ENCODE results near the gene HLX. TPM values are rescaled to one million over a fixed set of nuclear protein-coding genes. Genes with fewer than 3 reads are reported as not detected.

Gene HLX
- total RNA-seq, 2 experiments from 2014 or later, result 0.19 TPM; not detected in 1

GRCh38 chr1:220893701-220894024, 14.4 kb downstream of the HLX start:
- POLR2A ChIA-PET, result no interaction called here

GRCh38 chr1:220894025-220894923, 15.0 kb downstream of the HLX start:
- no peaks in the 10 kb centered on the region for H3K9me3 Mint-ChIP-seq
- ChIA-PET CTCF (no interaction called here), POLR2A (no interaction called here)
- H3K4me1 Mint-ChIP-seq (ENCODE audit: low read depth), result peaks cover 10% of the 10 kb centered on the region
- peaks cover 56% of the 10 kb centered on the region for H3K27me3 Mint-ChIP-seq
- no peak for DNase-seq
- H3K4me3 Mint-ChIP-seq, result no peak overlapping the region
- intact Hi-C loops (cut with micrococcal nuclease), result no loop called here
- no peaks in the 10 kb centered on the region for H3K36me3 Mint-ChIP-seq
- H3K27ac Mint-ChIP-seq, result no peak overlapping the region

More at GRCh38 chr1:220893701-220894024, 14.4 kb downstream of the HLX start:
- DNase-seq, result no peak
- Mint-ChIP-seq H3K27ac (no peak overlapping the region), H3K27me3 (peaks cover 62% of the 10 kb centered on the region), H3K4me1 (ENCODE audit: low read depth) (peaks cover 10% of the 10 kb centered on the region), H3K9me3 (no peaks in the 10 kb centered on the region), H3K36me3 (no peaks in the 10 kb centered on the region), H3K4me3 (no peak overlapping the region)
- CTCF ChIA-PET, result no interaction called here
- intact Hi-C loops (cut with micrococcal nuclease), result loop anchor here (2.0 kb wide), 1 partner anchor 15 kb away; the partner anchor contains the start of gene HLX

- Mint-ChIP-seq H3K4me1 (ENCODE audit: low read depth) (peaks cover 10% of the 10 kb centered on the region), H3K27me3 (peaks cover 50% of the 10 kb centered on the region), H3K27ac (no peak overlapping the region), H3K9me3 (no peaks in the 10 kb centered on the region), H3K36me3 (no peaks in the 10 kb centered on the region), H3K4me3 (no peak overlapping the region)
- ChIA-PET CTCF (no interaction called here), POLR2A (no interaction called here)
- no peak for DNase-seq
- intact Hi-C loops (cut with micrococcal nuclease), result no loop called here
Measured at GRCh38 chr1:220894924-220895256, 15.6 kb downstream of the HLX start.

GRCh38 chr1:220895412-220895946, 16.2 kb downstream of the HLX start:
- H3K9me3 Mint-ChIP-seq, result no peaks in the 10 kb centered on the region
- intact Hi-C loops (cut with micrococcal nuclease), result no loop called here
- DNase-seq, result no peak
- peaks cover 10% of the 10 kb centered on the region for H3K4me1 Mint-ChIP-seq (ENCODE audit: low read depth)
- ChIA-PET CTCF (no interaction called here), POLR2A (no interaction called here)
- H3K4me3 Mint-ChIP-seq, result no peak overlapping the region
- H3K27ac Mint-ChIP-seq, result no peak overlapping the region
- H3K36me3 Mint-ChIP-seq, result no peaks in the 10 kb centered on the region
- peaks cover 45% of the 10 kb centered on the region for H3K27me3 Mint-ChIP-seq

- H3K9me3 Mint-ChIP-seq, result no peaks in the 10 kb centered on the region
- no peak overlapping the region for H3K27ac Mint-ChIP-seq
- CTCF ChIA-PET, result no interaction called here
- H3K4me1 Mint-ChIP-seq (ENCODE audit: low read depth), result peaks cover 10% of the 10 kb centered on the region
- POLR2A ChIA-PET, result interaction anchor here (0.5 kb wide), 1 partner anchor 17 kb away, joined by 4 read pairs; the partner anchor contains the start of gene HLX
- H3K4me3 Mint-ChIP-seq, result no peak overlapping the region
- no peaks in the 10 kb centered on the region for H3K36me3 Mint-ChIP-seq
- H3K27me3 Mint-ChIP-seq, result peaks cover 39% of the 10 kb centered on the region
- intact Hi-C loops (cut with micrococcal nuclease), result no loop called here
- no peak for DNase-seq
Measured at GRCh38 chr1:220896092-220896491, 16.8 kb downstream of the HLX start.

GRCh38 chr1:220900842-220901241, 21.6 kb downstream of the HLX start:
- H3K27ac Mint-ChIP-seq, result no peak overlapping the region
- H3K27me3 Mint-ChIP-seq, result peaks cover under 1% of the 10 kb centered on the region
- CTCF ChIA-PET, result no interaction called here

GRCh38 chr1:220901881-220902280, 22.6 kb downstream of the HLX start:
- intact Hi-C loops (cut with micrococcal nuclease), result no loop called here
- no peak overlapping the region for H3K27ac Mint-ChIP-seq
- H3K27me3 Mint-ChIP-seq, result no peaks in the 10 kb centered on the region
- H3K4me3 Mint-ChIP-seq, result no peak overlapping the region
- ChIA-PET CTCF (no interaction called here), POLR2A (no interaction called here)
- no peaks in the 10 kb centered on the region for H3K36me3 Mint-ChIP-seq
- no peaks in the 10 kb centered on the region for H3K9me3 Mint-ChIP-seq
- no peaks in the 10 kb centered on the region for H3K4me1 Mint-ChIP-seq (ENCODE audit: low read depth)
- DNase-seq, result no peak

More at GRCh38 chr1:220900842-220901241, 21.6 kb downstream of the HLX start:
- no peak overlapping the region for H3K4me3 Mint-ChIP-seq
- no peaks in the 10 kb centered on the region for H3K4me1 Mint-ChIP-seq (ENCODE audit: low read depth)
- POLR2A ChIA-PET, result no interaction called here
- no peaks in the 10 kb centered on the region for H3K9me3 Mint-ChIP-seq
- no peaks in the 10 kb centered on the region for H3K36me3 Mint-ChIP-seq
- DNase-seq, result no peak
- intact Hi-C loops (cut with micrococcal nuclease), result no loop called here

GRCh38 chr1:220902916-220903315, 23.7 kb downstream of the HLX start:
- no peak overlapping the region for H3K4me3 Mint-ChIP-seq
- intact Hi-C loops (cut with micrococcal nuclease), result no loop called here
- POLR2A ChIA-PET, result no interaction called here
- H3K9me3 Mint-ChIP-seq, result no peaks in the 10 kb centered on the region
- DNase-seq, result no peak
- no peaks in the 10 kb centered on the region for H3K27me3 Mint-ChIP-seq
- H3K27ac Mint-ChIP-seq, result no peak overlapping the region
- no peaks in the 10 kb centered on the region for H3K4me1 Mint-ChIP-seq (ENCODE audit: low read depth)
- no peaks in the 10 kb centered on the region for H3K36me3 Mint-ChIP-seq
- CTCF ChIA-PET, result no interaction called here

GRCh38 chr1:220904876-220905275, 25.6 kb downstream of the HLX start:
- Mint-ChIP-seq H3K4me1 (ENCODE audit: low read depth) (no peaks in the 10 kb centered on the region), H3K36me3 (no peaks in the 10 kb centered on the region), H3K27ac (no peak overlapping the region), H3K27me3 (peaks cover 3% of the 10 kb centered on the region), H3K9me3 (no peaks in the 10 kb centered on the region), H3K4me3 (no peak overlapping the region)
- DNase-seq, result no peak
- CTCF ChIA-PET, result no interaction called here
- POLR2A ChIA-PET, result no interaction called here
- intact Hi-C loops (cut with micrococcal nuclease), result no loop called here

- no peak overlapping the region for H3K27ac Mint-ChIP-seq
- intact Hi-C loops (cut with micrococcal nuclease), result no loop called here
- CTCF ChIA-PET, result no interaction called here
Measured at GRCh38 chr1:220905650-220906560, 26.7 kb downstream of the HLX start.

GRCh38 chr1:220906561-220907334, 27.5 kb downstream of the HLX start:
- Mint-ChIP-seq H3K9me3 (no peaks in the 10 kb centered on the region), H3K36me3 (no peaks in the 10 kb centered on the region), H3K27me3 (peaks cover 3% of the 10 kb centered on the region), H3K4me1 (ENCODE audit: low read depth) (no peaks in the 10 kb centered on the region), H3K27ac (no peak overlapping the region), H3K4me3 (no peak overlapping the region)
- ChIA-PET CTCF (no interaction called here), POLR2A (no interaction called here)
- no peak for DNase-seq
- intact Hi-C loops (cut with micrococcal nuclease), result no loop called here

More at GRCh38 chr1:220905650-220906560, 26.7 kb downstream of the HLX start:
- Mint-ChIP-seq H3K4me3 (no peak overlapping the region), H3K36me3 (no peaks in the 10 kb centered on the region), H3K27me3 (peaks cover 3% of the 10 kb centered on the region), H3K9me3 (no peaks in the 10 kb centered on the region), H3K4me1 (ENCODE audit: low read depth) (no peaks in the 10 kb centered on the region)
- DNase-seq, result no peak
- POLR2A ChIA-PET, result no interaction called here

GRCh38 chr1:220908757-220909156, 29.5 kb downstream of the HLX start:
- ChIA-PET POLR2A (no interaction called here), CTCF (no interaction called here)

More at GRCh38 chr1:220908757-220909156, 29.5 kb downstream of the HLX start:
- Mint-ChIP-seq H3K36me3 (no peaks in the 10 kb centered on the region), H3K4me3 (no peak overlapping the region), H3K4me1 (ENCODE audit: low read depth) (no peaks in the 10 kb centered on the region), H3K27me3 (peaks cover 3% of the 10 kb centered on the region), H3K9me3 (no peaks in the 10 kb centered on the region), H3K27ac (no peak overlapping the region)
- intact Hi-C loops (cut with micrococcal nuclease), result no loop called here
- no peak for DNase-seq

Measured in activated CD4-positive, alpha-beta memory T cell treated with anti-CD3 and anti-CD28 coated beads for 36 hours (primary cell).